Astrocyte of the cerebellum (primary cell): ENCODE results near the gene IPO7.

ENCODE experiments used
- DNase-seq: peaks from one replicate; pipeline ENCODE4 v3.0.0-alpha.2; 2011; ENCODE audit warnings: low read depth
- H3K4me3 ChIP-seq: 2 replicates; pipeline ENCODE4 v1.5.1; 2011; ENCODE audit warnings: mild to moderate bottlenecking, low read depth, low read length, moderate library complexity
- CTCF ChIP-seq: IDR thresholded peaks from 2 replicates; pipeline ENCODE4 v1.5.1; 2012; ENCODE audit warnings: low read length, low read depth, moderate library complexity, mild to moderate bottlenecking; ENCODE audit errors: missing control alignments
- in situ Hi-C: cut with HindIII; loops from 2 replicates; pipeline ENCODE4 v1.10.0; 2017; ENCODE audit warnings: low sequenced_read_pairs

Gene IPO7

DNA sequence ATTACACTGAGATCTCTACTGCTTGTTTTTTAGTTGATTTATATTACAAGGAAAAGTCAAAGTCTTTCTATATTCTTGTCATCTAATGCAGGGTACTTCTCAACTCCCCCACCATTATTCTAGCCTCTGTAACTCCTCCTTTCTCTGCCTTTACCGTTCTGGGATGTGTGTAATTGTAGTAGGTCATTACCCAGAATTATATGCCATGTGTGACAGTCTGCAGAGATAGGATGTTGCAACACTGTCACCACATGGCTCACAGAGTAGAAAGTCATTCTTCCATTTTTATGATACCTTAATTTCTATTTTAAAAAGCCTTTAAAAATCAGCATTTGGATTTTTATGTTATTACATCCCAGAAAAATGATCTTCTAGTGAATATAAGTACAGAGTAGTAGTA, 109.0 kb downstream of the IPO7 start:
- no peak overlapping the region for H3K4me3 ChIP-seq
- TF ChIP-seq CTCF: no peak
- no peak for DNase-seq
- in situ Hi-C loops: no loop called here

DNA sequence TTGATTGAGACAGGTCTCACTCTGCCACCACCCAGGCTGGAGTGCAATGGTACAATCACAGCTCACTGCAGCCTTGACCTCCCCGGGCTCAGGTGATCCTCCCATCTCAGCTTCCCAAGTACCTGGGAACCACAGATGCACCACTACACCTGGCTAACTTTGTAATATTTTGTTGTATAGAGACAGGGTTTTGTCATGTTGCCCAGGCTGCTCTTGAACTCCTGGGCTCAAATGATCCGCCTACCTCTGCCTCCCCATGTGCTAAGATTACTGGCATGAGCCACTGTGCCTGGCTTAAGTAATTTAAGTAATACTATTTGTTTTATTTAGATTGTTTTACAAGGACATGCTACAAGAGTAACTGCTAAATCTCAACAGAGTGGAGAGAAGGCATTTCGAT, 109.9 kb downstream of the IPO7 start:
- TF ChIP-seq CTCF: no peak
- no peak for DNase-seq
- in situ Hi-C loops: no loop called here
- H3K4me3 ChIP-seq: no peak overlapping the region

DNA sequence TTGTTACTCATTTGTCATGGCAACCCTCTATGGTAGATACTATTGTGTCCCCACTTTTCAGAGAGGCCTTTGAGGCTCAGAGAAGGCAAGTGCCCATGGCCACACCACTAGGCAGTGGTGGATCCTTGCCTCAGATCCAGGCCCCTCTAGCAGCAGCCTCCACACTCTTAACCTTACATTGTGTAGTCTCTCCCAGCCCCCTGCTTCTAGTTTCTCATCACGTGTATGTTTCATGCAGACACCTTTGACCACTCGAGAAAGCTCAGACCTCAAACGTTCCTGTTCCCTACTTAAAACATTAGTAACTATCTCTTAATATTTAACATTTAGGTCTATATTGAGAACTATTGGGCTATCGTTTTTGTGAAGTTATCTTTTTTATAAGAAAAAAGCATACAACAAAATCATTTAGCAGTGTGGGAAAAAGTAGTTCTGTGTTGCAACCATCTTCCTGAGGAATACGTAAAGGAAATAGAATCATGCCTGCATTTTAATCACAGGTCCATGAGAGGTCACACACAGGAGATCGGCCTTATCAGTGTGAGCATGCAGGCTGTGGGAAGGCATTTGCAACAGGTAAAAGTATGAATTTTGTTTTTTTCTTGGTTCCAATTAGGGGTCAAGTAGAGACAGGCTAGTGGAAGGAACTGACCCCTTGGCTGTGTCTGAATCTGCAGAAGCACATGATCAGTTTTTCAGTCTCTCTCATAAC, 111.5 kb downstream of the IPO7 start:
- H3K4me3 ChIP-seq: no peak overlapping the region
- in situ Hi-C loops: no loop called here
- no peak for DNase-seq
- no peak for TF ChIP-seq CTCF
